ENCODE data around the gene GIMAP2.

DNA sequence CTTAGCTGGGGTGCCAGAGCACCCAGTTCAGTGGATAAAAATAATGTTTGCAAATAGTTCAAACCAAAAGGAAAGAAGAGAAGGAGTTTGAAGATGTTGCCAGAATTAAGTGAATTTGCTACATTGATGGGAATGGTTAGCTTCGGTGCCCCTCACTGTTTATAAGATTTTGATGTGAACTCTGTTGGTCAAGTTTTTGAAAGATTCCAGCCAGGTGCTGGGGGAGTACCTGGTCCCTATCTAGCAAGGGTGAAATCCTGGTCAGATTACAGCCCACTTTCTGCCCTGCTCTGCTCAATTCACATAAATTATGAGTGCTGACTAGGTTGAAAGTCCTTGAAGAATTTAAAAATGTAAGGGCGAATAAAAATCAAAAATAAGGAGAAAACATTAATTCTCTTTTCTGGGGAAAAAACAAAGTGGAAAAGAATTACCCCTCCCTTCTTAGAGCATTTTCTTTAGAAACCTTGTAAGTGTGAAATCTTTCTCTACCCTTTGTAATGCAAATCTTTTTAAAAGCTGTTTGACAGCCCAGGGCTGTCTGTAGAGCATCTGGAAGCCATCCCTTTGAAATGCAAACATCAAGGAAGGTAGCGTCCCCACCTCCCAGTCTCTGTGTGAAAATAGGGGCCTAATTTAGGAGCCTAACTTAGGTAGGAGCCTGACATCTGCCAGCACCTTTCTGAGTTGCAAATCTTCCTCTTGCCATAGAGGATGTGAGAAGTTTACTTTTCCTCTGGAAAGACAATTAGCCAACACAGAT lies 50.3 kb downstream of the GIMAP2 start:
- TF ChIP-seq, protein P1, sequence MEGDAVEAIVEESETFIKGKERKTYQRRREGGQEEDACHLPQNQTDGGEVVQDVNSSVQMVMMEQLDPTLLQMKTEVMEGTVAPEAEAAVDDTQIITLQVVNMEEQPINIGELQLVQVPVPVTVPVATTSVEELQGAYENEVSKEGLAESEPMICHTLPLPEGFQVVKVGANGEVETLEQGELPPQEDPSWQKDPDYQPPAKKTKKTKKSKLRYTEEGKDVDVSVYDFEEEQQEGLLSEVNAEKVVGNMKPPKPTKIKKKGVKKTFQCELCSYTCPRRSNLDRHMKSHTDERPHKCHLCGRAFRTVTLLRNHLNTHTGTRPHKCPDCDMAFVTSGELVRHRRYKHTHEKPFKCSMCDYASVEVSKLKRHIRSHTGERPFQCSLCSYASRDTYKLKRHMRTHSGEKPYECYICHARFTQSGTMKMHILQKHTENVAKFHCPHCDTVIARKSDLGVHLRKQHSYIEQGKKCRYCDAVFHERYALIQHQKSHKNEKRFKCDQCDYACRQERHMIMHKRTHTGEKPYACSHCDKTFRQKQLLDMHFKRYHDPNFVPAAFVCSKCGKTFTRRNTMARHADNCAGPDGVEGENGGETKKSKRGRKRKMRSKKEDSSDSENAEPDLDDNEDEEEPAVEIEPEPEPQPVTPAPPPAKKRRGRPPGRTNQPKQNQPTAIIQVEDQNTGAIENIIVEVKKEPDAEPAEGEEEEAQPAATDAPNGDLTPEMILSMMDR (IDR thresholded peaks at IDR 0.05; ENCODE audit: low read length): no peak
- no peak for TF ChIP-seq EZH2 (IDR thresholded peaks at IDR 0.05; ENCODE audit: borderline replicate concordance, low read length)

Data from OCI-LY1 (cell line).